Choroid plexus epithelial cell (primary cell): Measurements from ENCODE around the gene BHLHE23.

Experiments used
- DNase-seq: peaks from one replicate; pipeline ENCODE4 v3.0.0-alpha.2; 2010; ENCODE audit warnings: low read depth
- H3K4me3 ChIP-seq: 2 replicates; pipeline ENCODE4 v1.5.1; 2011; ENCODE audit warnings: low read depth, mild to moderate bottlenecking, control low read depth, low read length, moderate library complexity
- CTCF ChIP-seq: conservative IDR thresholded peaks from 2 replicates; pipeline ENCODE4 v1.5.1; 2011; ENCODE audit warnings: low read depth, mild to moderate bottlenecking, control low read depth, inconsistent platforms, low read length, moderate library complexity

The BHLHE23 gene

DNA sequence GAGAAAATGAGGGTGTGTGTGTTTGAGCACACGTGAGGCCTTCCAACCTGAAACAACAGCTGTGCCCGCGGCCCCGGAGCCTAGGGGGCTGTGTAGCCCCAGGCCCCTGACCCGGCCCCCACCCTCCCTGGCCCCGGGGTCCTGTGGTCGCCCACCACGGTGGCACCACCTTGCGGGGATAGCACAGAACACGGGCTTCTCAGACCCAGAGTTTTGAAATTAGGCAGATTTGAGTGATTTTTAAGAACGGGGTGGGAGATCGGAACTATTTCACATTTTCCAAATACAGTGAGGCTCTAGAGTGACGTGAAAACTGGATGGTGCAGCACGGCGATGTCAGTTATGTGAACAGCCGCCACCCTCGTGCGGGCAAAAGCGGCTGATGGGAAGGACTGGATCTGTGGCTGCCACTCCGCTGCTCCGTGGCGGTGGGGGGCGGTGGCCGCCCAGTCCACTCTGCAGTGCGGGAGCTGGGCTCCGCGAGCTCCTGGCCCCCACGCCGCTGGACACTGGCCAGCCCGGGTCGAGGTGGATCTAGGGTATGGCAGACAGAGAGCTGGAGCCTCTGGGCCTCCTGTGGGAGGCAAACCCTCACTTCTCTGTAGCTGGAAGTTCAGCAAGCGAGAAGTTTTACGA lies 17.3 kb upstream of the BHLHE23 start:
- TF ChIP-seq CTCF, result no peak
- DNase-seq, result no peak
- no peak overlapping the region for H3K4me3 ChIP-seq

DNA sequence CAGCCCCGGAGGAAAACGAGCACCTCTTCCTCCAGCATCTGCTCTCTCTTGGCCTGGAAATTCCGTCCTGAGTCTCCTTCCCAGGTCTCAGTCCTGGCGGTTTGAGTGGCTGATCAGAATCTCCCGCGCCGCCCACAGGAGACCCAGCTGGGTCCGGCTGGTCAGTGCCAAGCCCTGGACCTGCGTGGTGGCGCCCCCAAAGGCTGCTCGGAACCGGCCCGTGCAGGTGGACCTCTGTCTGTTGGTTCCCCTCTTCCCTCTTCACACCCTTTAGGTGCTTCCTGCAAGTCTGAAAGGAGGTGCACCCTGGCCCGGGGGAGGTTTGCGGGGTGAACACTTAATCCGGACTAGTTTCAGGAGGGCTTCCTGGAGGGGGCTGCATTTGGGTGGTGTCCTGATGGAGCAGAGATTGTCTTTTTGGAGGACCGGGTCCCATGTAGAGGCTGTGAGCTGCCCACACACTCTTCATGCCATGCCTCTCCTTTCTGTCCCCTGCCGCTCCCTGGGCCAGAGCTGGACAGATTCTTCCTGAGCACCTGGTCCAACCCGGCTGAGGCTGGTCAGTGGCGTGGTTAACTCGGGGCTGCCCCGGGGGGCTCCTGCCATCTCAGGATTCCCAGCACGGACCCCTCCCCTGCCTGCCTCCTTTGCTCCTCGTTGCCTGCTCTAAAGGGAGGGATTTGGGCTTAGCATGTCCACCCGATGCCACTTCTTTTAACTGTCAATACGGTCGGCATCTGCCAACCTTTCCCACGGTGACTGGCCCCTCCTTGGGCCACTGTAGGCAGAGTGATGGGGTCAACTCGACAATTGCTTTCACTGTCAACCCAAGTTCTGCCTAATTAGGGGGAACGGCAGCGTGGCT lies 16.5 kb upstream of the BHLHE23 start:
- H3K4me3 ChIP-seq, result no peak overlapping the region
- no peak for TF ChIP-seq CTCF
- no peak for DNase-seq

DNA sequence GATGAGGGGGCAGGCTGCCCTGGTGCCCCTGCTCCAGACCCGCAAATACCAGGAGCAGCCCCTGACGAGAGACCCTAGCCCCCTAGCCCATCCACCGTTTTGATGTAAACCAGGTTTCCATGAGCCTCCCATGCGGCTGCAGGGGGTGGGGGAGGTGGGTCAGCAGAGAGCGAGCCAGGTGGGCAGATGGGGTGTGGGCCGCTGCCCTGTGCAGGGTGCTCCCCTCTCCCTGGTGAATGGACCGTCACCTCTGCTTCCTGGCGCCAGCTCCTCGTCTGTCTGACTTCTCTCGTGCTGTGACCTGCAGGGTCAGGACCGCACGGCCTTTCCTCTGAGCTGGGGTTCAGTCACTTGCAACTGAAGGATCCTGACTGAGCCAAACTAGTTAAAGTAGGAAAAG lies 15.7 kb upstream of the BHLHE23 start:
- no peak overlapping the region for H3K4me3 ChIP-seq
- no peak for TF ChIP-seq CTCF
- DNase-seq, result no peak

DNA sequence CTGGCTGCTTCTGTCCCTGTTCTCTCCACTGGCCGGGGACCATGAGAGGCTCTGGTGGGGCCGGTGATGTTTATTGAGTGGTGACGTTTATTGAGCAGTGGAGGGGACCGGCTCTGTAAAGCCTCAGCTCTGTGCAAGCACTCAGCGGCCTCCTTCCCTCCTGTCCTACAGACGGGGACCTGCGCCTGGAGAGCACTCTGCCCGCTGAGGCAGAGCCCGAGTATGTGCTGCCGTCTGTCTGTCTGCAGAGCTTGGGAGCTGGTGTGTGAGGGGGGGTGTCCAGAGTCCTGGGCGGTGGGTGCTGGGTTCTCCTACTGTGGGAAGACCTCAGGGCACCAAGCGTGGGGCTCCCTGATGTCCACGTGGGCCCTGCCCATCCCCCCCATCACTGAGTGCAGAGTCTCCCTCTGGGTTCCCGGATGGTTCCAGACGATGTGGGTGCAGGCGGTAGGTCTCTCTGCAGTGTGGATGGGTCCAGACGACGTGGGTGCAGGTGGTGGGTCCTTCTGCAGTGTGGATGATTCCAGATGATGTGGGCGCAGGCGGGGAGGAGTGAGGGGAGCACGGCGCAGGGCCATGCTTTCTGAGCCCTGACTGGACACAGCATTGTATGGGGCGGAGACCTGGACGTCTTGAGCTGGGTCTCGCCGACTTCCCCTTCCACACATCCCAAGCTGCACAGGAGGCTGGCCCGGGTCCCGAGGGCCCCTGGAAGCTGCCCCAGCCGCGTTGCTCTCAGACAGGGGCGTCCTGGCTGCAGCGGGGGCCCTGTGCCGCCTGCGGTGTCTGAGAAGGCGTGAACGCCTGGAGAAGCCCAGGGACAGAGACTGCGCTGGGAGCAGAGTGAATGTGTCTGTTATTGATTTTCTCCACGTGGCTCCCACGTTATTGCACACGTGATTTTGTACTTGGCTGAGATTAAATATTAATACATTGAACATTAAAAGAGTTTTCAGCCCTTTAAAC lies 14.9 kb upstream of the BHLHE23 start:
- no peak for DNase-seq
- no peak for TF ChIP-seq CTCF
- no peak overlapping the region for H3K4me3 ChIP-seq

GRCh38 chr20:63020681-63021080 lies 13.9 kb upstream of the BHLHE23 start:
- TF ChIP-seq CTCF, result no peak
- H3K4me3 ChIP-seq, result no peak overlapping the region
- no peak for DNase-seq

GRCh38 chr20:63017826-63018411 lies 11.2 kb upstream of the BHLHE23 start:
- DNase-seq, result no peak
- TF ChIP-seq CTCF, result no peak

More at GRCh38 chr20:63017826-63018411, 11.2 kb upstream of the BHLHE23 start:
- no peak overlapping the region for H3K4me3 ChIP-seq
